Small intestine (tissue), 7 donors: ENCODE results near the gene OR5AP2. TPM values are rescaled to one million over a fixed set of nuclear protein-coding genes. Genes with fewer than 3 reads are reported as not detected.
"Not testable (repeated sequence)": the region's sequence is repeated elsewhere in the genome, so short reads cannot be mapped to it uniquely, and the experiment has no call there.

Experiments
- DNase-seq, 2 donors: peaks; one replicate each; pipeline versions ENCODE4 v3.0.0 to v3.0.0-alpha.2; 2013
- FAIRE-seq: peaks from 2 replicates; lab custom pipeline; 2012; peaks lifted over from hg19 to GRCh38; lab: Jason Lieb, UNC
- H3K27ac ChIP-seq, 3 donors: one replicate each; pipeline ENCODE4 v1.5.1; 2013; ENCODE audit warnings: low read length in 2 of 3, mild to moderate bottlenecking in 2 of 3, control low read depth in 1 of 3, inconsistent platforms in 1 of 3, low read depth in 1 of 3, moderate library complexity in 1 of 3
- H3K27me3 ChIP-seq, 3 donors: one replicate each; pipeline ENCODE4 v1.6.1; 2013; ENCODE audit warnings: low read length in 3 of 3, inconsistent platforms in 1 of 3; ENCODE audit not compliant: control insufficient read depth in 3 of 3, insufficient read depth in 3 of 3
- H3K36me3 ChIP-seq, 3 donors: one replicate each; pipeline ENCODE4 v1.6.1; 2013; ENCODE audit warnings: low read length in 3 of 3, inconsistent platforms in 1 of 3, low read depth in 1 of 3, mild to moderate bottlenecking in 1 of 3, moderate library complexity in 1 of 3; ENCODE audit not compliant: control insufficient read depth in 3 of 3, insufficient read depth in 2 of 3
- H3K4me1 ChIP-seq, 3 donors: one replicate each; pipeline ENCODE4 v1.6.1; 2013; ENCODE audit warnings: low read length in 2 of 3, inconsistent platforms in 1 of 3, low read depth in 1 of 3, mild to moderate bottlenecking in 1 of 3, moderate library complexity in 1 of 3; ENCODE audit not compliant: control insufficient read depth in 3 of 3, insufficient read depth in 2 of 3
- H3K4me3 ChIP-seq, 3 donors: one replicate each; pipeline ENCODE4 v1.5.1; 2013; ENCODE audit warnings: low read length in 3 of 3, control low read depth in 1 of 3, inconsistent platforms in 1 of 3, low read depth in 1 of 3, mild to moderate bottlenecking in 1 of 3, moderate library complexity in 1 of 3
- H3K9me3 ChIP-seq, 2 donors: one replicate each; pipeline ENCODE4 v1.6.1; 2013; ENCODE audit warnings: low read depth in 1 of 2, low read length in 1 of 2; ENCODE audit not compliant: control insufficient read depth in 2 of 2, insufficient read depth in 1 of 2
- WGBS, 3 donors: extraction: QIAGEN DNeasy Blood & Tissue Kit; methylation state at CpG; one replicate each; pipeline ENCODE4 v1.1.7; 2013; 5-methylcytosine and 5-hydroxymethylcytosine counted together
- polyA plus RNA-seq, 4 donors: library from polyadenylated mRNA; stranded (reverse) in 3 of 4; unstranded in 1 of 4; fragments of 200-250 nt in 3 of 4; fragments of 120-200 nt in 1 of 4; gene quantifications; one replicate each; pipeline versions ENCODE4 v1.2.1 to v1.2.3, GENCODE V29; 2013
- donor health status: healthy with polysubstance abuse.
- donor health status: control.
- donor health status: control.
- donor health status: Bipolar disorder and iron deficiency.
- donor health status: healthy.

OR5AP2 gene
- polyA plus RNA-seq, 4 donors = not detected

GRCh38 chr11:56632329-56632728, 9.9 kb downstream of the OR5AP2 start:
- Histone ChIP-seq H3K9me3 (no peaks in the 10 kb centered on the region), H3K27ac (no peak overlapping the region), H3K36me3 (no peaks in the 10 kb centered on the region), H3K27me3 (no peaks in the 10 kb centered on the region), H3K4me1 (no peaks in the 10 kb centered on the region), H3K4me3 (no peak overlapping the region)
- no peak for DNase-seq
- WGBS, 3 donors = 73 to 77% (median 74%) methylated on average over 2 of the region's 2 CpGs
- no peak for FAIRE-seq

GRCh38 chr11:56625946-56626345, 16.3 kb downstream of the OR5AP2 start:
- Histone ChIP-seq H3K4me3 (no peak overlapping the region), H3K36me3 (no peaks in the 10 kb centered on the region), H3K9me3 (no peaks in the 10 kb centered on the region), H3K27ac (no peak overlapping the region), H3K4me1 (no peaks in the 10 kb centered on the region), H3K27me3 (no peaks in the 10 kb centered on the region)
- no peak for FAIRE-seq
- WGBS, 3 donors = 39 to 48% (median 46%) methylated on average over 2 of the region's 2 CpGs
- no peak for DNase-seq

- no peak for FAIRE-seq
Observed at GRCh38 chr11:56624661-56625110, 17.6 kb downstream of the OR5AP2 start.

GRCh38 chr11:56611174-56611573, 31.1 kb downstream of the OR5AP2 start:
- H3K27me3 ChIP-seq = no peaks in the 10 kb centered on the region
- no peaks in the 10 kb centered on the region for H3K4me1 ChIP-seq
- 77 to 84% (median 83%) methylated on average over 1 of the region's 1 CpG for WGBS, 3 donors
- FAIRE-seq = no peak
- H3K4me3 ChIP-seq = no peak overlapping the region
- DNase-seq = no peak
- H3K9me3 ChIP-seq = peaks cover 0 to 3% of the 10 kb centered on the region in 2 donors
- H3K36me3 ChIP-seq = no peaks in the 10 kb centered on the region
- H3K27ac ChIP-seq = no peak overlapping the region

More at GRCh38 chr11:56624661-56625110, 17.6 kb downstream of the OR5AP2 start:
- Histone ChIP-seq H3K4me3 (no peak overlapping the region), H3K4me1 (no peaks in the 10 kb centered on the region), H3K36me3 (no peaks in the 10 kb centered on the region), H3K27ac (no peak overlapping the region), H3K9me3 (no peaks in the 10 kb centered on the region), H3K27me3 (no peaks in the 10 kb centered on the region)
- DNase-seq = peak; percentile 22 to 53
- 4 to 7% (median 6%) methylated on average over 3 of the region's 3 CpGs for WGBS, 3 donors

GRCh38 chr11:56592088-56592717, 50.0 kb downstream of the OR5AP2 start:
- not testable (repeated sequence) for H3K4me3 ChIP-seq, H3K9me3 ChIP-seq, FAIRE-seq, H3K4me1 ChIP-seq, H3K27ac ChIP-seq, DNase-seq, H3K36me3 ChIP-seq, H3K27me3 ChIP-seq
- 92 to 93% (median 92%) methylated on average over 17 to 20 of the region's 20 CpGs for WGBS, 3 donors

Other genes with a start within 250 kb of the OR5AP2 start
- gene OR5AL1, start 229.7 kb downstream of the OR5AP2 start, polyA plus RNA-seq = not detected
- gene OR5M3, start 169.1 kb downstream of the OR5AP2 start, polyA plus RNA-seq = not detected
- not detected for gene OR5M8, start 151.1 kb downstream of the OR5AP2 start, polyA plus RNA-seq
- not detected for gene OR5M11, start 99.2 kb downstream of the OR5AP2 start, polyA plus RNA-seq
- gene OR5M10, start 64.7 kb downstream of the OR5AP2 start, polyA plus RNA-seq = not detected
- gene OR5M1, start 27.6 kb downstream of the OR5AP2 start, polyA plus RNA-seq = not detected
- not detected for gene OR5AR1, start 21.2 kb upstream of the OR5AP2 start, polyA plus RNA-seq
- gene OR9G1, start 56.7 kb upstream of the OR5AP2 start, polyA plus RNA-seq = under 1 TPM in 1 of 4 donors, not detected in 3; 0.32 TPM
- not detected for gene OR9G4, start 106.3 kb upstream of the OR5AP2 start, polyA plus RNA-seq